ENCODE results near the gene KLHL6.
A peak's percentile ranks its signal among the peaks of the same experiment; 100 is the strongest.

The KLHL6 gene

GRCh38 chr3:183563536-183563874 is 8.0 kb upstream of the KLHL6 start:
- no peak for DNase-seq

DNA sequence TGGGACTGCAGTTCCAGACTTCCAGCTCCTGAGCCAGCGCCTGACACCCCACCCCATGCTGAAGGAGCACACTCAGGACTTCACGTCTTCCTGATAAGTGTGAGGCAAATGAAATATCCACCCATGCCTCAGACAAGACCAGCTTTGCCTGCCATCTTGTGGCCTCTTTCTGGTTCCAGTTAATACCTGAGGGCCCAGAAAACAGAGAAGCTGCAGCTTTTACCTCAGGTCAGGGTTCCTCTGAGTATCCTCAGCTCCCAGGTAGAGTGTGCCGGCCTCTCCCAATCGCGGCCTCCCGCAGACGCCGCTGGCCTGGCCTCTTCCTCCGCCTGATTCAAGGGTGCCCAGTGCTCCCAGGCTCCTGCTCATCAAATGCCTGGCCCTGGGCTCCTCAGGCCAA is 5.1 kb upstream of the KLHL6 start:
- DNase-seq = peak; percentile 31

DNA sequence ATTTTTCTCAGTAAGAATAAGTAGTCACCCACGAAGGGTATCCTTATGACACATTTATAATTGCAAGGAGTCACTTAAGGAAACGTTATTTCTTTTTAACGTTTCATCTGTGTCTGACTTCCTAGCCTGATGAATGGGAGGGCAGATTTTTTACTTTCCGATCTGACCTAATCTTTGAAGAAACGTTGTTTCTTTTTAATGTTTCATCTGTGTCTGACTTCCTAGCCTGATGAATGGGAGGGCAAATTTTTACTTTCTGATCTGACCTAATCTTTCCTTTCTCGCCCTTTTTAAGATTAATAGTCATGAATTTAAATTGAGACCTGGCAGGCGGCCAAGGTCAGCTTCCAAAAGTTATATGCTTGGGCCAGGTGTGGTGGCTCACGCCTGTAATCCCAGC is 3.0 kb upstream of the KLHL6 start:
- no peak for DNase-seq

DNA sequence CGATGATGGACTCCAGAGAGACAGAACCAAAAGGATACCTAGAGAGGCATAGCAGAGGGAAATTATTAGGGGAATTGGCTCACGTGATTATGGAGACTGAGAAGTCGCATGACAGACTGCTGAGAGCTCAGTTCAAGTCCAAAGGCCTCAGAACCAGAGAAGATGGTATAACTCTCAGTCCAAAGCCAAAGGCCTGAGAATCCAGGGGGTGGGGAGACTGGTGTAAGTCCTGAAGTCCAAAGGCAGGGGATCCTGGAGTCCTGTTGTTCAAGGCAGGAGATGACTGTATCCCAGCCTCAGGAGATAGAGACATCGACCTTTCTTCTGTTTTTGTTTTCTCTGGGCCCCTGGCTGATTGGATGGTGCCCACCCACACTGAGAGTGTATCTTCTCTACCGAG is 1.2 kb upstream of the KLHL6 start:
- DNase-seq = no peak

DNA sequence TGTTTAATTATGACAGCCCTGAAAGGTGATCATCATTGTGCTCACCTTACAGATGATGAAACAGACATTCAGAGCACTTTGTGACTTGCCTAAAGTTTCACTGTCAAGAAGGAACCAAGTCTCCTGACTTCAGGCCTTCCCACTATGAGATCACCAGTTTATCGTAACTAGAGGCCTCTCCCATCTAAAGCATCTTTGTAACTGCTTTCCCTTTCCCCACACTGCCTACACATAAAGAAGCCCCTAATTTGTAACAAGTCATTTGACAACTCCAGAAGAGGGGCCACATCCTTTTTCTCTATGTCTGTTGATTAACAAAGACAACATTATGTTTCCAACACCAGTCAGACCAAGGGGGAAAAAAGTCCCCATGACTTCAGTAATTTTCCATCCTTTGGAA is 1.1 kb downstream of the KLHL6 start:
- peak; percentile 59 for DNase-seq

DNA sequence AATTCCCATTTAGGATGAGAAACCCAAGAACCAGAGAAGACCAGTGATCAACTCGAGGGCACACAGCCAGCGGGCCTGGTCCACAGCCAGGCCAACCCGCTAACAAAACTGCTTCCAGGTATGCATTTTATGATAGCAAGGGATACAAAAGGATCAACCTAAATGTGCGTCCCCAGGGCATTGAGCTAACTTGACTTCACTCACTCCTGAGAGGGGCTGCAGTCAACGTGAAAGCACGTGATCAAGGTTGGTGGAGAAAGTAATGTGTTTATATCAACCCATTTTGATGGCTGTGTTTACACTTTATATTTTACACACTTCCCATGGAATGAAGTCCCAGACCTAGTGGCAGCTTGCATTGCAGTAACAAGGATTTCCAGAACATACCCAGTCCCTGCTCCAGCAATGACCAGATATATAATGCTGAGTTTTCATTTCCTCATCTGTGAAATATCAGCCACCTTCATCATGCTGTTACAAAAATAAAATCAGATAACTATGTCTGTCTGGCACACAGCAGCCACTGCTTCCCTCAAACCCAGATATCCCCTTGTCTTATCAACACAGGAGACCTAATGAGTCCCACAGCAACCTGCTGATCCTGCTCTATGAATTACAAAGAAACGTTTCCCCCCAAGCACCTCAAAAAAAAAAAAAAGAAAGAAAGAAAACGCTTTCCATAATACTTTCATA is 2.0 kb downstream of the KLHL6 start:
- DNase-seq = no peak

DNA sequence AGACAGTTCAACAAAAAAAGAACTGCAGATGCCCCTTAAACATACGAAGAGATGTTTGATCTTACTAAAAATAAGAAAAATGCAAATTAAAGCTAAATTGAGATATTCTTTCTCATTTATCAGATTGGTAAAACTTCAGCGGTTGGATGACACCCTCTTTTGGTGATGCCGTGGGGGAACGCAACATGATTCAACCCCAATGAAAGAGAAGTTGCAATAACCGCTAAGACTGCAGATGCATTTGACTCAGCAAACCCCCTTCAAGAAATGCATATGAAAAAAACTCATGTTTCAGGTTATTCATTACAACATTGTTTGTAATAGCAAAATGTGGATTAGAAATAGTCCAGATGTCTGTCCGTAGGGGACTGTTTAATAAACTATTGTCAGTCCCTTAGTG is 3.6 kb downstream of the KLHL6 start:
- peak; percentile 51 for DNase-seq

GRCh38 chr3:183548262-183548769 is 7.2 kb downstream of the KLHL6 start:
- no peak for DNase-seq

GRCh38 chr3:183546625-183547024 is 8.9 kb downstream of the KLHL6 start:
- no peak for DNase-seq

GRCh38 chr3:183545708-183546107 is 9.8 kb downstream of the KLHL6 start:
- no peak for DNase-seq

DNA sequence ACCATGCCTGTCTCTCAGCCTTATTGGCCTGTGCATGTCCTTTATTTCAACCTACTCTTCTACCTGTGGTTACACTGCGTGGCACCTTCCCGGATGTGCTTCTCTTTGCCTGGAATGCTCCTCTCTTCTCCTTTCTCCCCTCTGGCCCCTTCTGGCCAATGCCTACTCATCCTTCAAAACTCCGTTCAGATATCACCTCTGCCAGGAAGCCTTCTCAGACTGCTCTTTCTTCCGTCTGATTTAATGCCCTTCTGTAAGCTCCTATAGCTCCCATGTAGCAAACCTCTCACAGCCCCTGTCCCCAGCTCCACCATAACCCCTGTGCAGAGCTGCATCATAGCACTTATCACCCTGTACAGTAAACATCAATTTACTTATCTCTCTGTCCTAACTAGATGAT is 13.2 kb downstream of the KLHL6 start:
- no peak for DNase-seq

DNA sequence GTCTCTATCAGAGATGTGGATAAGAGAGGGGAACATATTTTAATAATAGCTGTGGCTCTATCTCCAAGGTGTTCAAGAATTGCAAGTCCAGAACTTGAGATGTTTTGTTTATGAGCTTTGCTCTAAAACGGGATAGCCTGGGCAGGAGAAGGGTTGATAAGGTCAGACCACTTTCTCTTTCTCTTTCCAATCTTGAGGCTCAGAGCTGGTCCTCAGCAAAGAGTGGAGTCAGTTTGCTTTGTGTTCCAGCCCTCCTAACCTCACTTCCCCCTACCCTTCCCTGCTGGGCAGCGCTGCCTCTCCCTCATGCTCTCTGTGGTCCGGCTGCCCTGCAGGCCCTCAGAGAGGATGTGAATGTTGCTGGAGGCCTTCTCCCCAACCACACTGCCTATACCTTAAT is 13.8 kb downstream of the KLHL6 start:
- DNase-seq = no peak

GRCh38 chr3:183541235-183541655 is 14.3 kb downstream of the KLHL6 start:
- no peak for DNase-seq

GRCh38 chr3:183540501-183541234 is 14.8 kb downstream of the KLHL6 start:
- no peak for DNase-seq

- no peak for DNase-seq
Observed at GRCh38 chr3:183539811-183540210, 15.7 kb downstream of the KLHL6 start.

DNA sequence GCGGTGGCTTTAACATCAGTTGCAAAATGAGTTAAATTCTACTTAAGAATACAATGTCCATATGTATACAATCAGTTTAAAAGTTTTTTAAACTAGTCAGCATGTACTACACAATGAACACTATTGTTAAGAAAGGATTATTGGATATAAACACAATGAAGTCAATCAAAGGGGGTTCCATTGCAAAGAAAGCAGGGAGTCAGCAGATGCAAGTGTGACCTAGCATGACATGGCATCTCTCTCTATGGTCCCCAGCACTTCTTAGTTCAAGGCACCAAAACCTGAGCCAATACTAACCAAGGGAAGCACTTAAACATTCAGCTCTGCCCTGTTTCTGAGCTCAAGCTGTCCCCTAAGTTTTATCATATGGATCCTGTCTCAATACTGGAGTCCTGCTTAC is 17.0 kb downstream of the KLHL6 start:
- no peak for DNase-seq

DNA sequence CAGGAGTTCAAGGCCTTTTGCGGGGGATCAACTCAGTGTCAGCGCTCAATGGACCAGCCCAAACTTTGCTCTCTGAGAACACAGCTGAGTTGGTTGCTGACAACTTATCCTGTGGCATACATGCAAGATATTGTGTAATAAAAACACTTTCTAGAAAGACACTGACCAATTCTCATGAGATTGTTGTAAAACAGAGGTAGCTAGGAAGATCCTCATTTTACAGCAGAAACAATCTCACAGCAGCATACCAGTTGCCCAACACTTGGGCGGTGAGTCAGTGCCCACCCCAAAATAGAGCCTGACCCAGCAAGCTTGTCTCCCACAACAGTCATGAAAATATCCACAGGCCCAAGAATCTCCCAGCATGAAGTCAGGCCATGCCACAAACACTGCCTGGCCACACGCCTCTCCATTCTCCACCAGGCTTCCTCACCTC is 18.2 kb downstream of the KLHL6 start:
- DNase-seq = no peak

GRCh38 chr3:183536238-183536880 is 19.1 kb downstream of the KLHL6 start:
- DNase-seq = no peak

- no peak for DNase-seq
Observed at GRCh38 chr3:183534249-183534648, 21.3 kb downstream of the KLHL6 start.

DNA sequence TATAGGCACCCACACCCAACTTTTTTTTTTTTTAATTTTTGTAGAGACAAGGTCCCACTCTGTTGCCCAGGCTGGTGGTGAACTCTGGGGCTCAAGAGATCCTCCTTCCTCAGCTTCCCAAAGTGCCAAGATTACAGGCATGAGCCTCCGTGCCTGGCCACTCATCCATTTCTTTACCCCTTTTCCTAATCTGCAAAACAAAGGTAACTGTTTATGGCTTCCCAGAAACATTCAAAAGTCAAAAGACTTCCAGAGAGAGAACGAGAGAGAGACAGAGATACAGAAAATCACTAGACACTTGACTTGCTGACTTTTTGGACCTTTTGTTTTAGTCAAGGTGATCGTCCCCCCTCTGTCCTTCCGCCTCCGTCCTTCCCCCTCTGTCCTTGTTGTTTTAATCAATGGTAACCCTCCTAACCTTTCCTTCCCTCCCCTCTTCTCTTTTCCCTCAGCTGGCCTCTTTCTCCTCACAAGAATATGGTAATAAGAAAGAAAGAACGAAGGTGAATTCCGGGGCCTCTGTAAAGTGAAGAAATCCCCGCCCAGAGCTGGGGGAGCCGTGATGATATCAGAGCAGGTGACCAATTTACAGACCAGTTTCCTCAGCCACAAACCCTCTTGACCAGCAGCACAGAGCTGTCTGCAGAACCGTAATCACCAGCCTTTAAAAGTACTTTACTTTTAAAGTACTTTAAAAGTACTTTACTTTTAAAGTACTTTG is 21.9 kb downstream of the KLHL6 start:
- no peak for DNase-seq

GRCh38 chr3:183532620-183533411 is 22.7 kb downstream of the KLHL6 start:
- no peak for DNase-seq

- no peak for DNase-seq
Observed at GRCh38 chr3:183529717-183530116, 25.8 kb downstream of the KLHL6 start.

DNA sequence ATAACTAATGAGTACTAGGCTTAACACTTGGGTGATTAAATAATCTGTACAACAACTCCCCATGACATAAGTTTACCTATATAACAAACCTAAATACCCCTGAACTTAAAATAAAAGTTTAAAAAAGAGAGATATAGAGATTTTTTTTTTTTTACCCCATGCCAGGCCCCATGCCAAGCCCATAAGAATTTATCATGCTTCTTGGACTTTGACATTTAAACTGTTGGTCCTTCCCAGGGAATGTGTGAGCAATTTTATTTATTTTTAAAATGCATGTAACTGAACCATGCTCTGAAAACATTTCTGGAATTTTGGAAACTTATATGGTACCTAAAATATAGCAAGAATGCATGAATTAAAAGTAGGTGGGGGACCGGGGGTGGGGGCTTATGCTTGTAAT is 26.3 kb downstream of the KLHL6 start:
- DNase-seq = no peak
